ENCODE results near the gene ARHGAP28.

ARHGAP28 gene

DNA sequence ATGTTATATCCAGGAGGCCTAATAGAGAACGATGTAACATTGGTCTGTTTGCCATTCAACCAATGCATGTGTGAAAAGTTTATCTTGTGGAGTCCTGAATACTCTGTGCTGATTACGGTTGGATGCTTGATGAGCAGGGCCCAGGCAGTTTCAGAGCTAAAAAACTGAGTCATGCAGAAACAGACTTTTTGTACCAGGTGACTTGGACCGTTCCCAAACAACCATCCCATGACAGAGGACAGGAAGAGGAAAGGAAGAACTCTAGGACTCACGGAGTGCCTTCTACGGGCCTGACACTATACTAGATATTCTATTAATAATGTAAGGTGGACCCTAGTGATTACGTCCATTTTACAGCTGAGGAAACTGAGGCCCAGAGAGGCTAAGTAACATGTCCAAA lies 142.1 kb downstream of the ARHGAP28 start:
- TF ChIP-seq, protein P1, sequence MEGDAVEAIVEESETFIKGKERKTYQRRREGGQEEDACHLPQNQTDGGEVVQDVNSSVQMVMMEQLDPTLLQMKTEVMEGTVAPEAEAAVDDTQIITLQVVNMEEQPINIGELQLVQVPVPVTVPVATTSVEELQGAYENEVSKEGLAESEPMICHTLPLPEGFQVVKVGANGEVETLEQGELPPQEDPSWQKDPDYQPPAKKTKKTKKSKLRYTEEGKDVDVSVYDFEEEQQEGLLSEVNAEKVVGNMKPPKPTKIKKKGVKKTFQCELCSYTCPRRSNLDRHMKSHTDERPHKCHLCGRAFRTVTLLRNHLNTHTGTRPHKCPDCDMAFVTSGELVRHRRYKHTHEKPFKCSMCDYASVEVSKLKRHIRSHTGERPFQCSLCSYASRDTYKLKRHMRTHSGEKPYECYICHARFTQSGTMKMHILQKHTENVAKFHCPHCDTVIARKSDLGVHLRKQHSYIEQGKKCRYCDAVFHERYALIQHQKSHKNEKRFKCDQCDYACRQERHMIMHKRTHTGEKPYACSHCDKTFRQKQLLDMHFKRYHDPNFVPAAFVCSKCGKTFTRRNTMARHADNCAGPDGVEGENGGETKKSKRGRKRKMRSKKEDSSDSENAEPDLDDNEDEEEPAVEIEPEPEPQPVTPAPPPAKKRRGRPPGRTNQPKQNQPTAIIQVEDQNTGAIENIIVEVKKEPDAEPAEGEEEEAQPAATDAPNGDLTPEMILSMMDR (IDR thresholded peaks at IDR 0.05; ENCODE audit: extremely low read depth, missing control alignments), result no peak
- DNase-seq (ENCODE audit: low spot score), result no peak

DNA sequence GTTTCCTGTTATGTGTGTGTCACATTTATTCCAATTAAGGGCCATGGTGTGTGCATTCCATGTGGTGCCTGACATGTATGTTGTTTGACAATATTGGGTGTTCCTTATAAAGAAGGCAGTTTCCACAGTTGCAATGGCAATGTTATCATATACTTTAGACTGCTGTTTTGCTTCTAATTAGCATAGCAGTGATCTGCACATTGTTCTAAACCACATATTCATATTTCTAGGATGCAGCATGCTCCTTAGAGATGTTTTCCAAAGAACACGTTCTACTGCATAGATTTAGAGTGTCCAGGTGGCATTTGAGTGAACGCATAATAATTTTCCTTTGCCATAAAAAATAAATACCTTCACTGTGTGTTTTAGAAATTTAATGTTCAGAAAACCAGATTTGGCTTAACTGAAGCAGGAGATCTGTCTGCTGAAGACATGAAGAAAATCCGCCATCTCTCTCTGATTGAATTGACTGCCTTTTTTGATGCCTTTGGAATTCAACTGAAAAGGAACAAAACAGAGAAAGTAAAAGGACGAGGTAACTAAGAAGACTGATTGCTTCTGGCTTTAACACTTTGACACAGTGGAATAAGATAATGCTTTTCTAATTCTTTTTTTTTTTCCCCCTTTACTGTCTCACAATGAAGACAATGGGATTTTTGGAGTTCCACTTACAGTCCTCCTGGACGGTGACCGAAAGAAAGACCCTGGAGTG lies 143.7 kb downstream of the ARHGAP28 start:
- TF ChIP-seq, protein P1 (IDR thresholded peaks at IDR 0.05; ENCODE audit: extremely low read depth, missing control alignments), result no peak
- DNase-seq (ENCODE audit: low spot score), result no peak

DNA sequence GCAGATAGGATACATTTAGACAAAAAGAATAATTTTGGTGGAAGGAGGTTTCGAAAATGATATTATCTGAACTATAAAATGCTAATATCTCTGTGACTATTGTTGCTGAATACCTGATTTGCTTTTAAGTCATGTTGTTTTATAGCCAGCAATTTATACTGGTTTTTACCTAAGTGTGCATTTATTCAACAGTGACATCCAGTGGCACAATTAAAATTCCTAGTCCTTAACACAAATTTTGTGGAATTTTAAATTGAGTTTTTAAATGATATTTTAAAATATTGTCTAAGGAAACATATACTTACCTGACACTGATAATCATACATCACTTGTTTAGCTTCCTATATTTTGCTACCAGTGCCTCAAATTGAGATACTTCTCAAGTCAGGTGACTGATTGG lies 144.8 kb downstream of the ARHGAP28 start:
- no peak for DNase-seq (ENCODE audit: low spot score)
- TF ChIP-seq, protein P1 (IDR thresholded peaks at IDR 0.05; ENCODE audit: extremely low read depth, missing control alignments), result no peak

DNA sequence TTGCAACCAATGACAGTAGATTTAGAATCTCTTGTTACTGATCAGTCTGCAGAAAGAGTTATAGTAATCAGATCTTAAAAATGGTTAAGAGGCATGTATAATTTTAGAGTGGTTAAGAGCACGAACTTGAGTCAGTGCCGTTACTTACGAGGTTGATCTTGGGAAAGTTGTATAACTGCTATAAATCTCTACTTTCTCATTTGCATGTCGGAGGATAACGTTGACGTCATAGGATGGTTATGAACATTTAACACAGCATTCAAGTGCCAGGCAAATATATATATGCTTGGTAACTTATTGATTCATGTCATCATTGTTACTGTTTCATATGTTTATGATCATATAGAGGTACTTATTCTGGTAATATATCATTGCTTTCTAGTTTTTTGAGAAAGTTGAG lies 146.2 kb downstream of the ARHGAP28 start:
- TF ChIP-seq, protein P1 (IDR thresholded peaks at IDR 0.05; ENCODE audit: extremely low read depth, missing control alignments), result no peak
- DNase-seq (ENCODE audit: low spot score), result no peak

DNA sequence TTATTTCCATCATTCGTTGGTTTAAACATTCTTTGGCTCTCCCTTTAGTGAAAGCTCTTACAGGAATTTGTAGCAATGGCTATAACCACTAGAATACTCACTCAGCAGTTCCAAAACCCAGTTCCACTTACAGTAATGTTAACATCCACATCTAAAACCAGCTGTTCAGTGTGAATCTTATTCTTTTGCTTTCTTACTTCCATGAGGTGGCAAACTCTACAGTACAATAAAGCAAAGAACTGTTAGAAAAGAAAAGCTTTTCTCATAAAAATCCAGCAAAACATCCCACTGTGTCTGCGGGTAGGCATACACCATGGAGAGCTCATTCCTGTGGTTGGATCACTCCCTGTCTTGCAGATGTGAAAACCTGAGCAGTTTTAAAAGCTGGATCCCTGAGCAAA lies 147.1 kb downstream of the ARHGAP28 start:
- no peak for DNase-seq (ENCODE audit: low spot score)
- TF ChIP-seq, protein P1 (IDR thresholded peaks at IDR 0.05; ENCODE audit: extremely low read depth, missing control alignments), result no peak

DNA sequence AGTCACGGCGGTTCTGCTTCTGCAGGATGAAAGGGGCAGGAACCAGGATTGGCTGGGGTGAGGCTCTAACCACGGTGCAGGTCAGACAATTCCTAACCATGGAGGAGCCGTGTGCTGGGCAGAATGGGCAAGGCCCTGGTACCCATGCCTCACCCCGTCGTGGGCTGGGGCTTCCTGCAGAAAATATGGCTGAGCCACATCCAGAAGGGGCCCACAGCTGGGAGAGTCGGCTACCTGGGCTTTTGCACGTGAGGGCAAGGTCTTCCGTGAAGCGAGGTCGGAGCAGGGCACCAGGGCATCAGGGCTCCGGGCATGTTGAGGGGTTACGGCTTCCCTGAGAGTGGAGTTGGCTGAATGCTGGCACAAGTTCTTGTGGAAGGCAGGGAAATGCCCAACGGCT lies 147.8 kb downstream of the ARHGAP28 start:
- TF ChIP-seq, protein P1 (IDR thresholded peaks at IDR 0.05; ENCODE audit: extremely low read depth, missing control alignments), result no peak
- DNase-seq (ENCODE audit: low spot score), result no peak

DNA sequence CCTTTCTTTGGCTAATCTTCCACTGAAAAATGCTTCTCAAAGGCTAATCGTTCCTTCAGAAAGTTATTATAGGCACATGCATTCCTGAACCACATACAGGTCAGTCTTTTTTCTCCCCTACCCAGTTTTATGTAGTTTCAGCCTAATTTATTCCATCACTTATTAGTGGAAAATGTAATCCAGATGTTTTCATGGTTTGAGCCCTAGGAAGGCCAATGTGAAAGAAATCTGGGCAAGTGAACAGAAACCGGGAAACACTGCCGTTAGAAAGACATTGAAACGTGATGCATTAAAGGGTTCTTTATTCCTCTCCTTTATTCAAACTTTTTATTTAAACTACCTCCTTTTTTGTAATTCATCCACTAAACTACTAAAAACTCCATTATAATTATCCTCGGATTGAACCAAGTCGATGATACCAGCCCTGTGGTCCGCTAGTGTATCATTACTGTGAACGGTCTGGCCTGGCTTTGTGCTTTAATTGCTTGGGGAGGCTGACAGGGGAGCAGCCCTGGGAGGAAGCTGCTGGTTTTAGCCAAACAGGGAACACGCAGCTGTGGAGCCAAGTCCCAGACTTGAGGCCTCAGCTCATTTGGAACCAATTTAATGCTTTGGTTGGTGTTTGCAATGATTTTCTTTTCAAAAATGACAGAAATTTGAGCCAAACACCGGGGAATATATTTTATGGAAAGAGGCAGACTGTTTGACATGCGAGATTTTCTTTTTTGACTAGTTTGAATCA lies 149.2 kb downstream of the ARHGAP28 start:
- DNase-seq (ENCODE audit: low spot score), result no peak
- TF ChIP-seq, protein P1 (IDR thresholded peaks at IDR 0.05; ENCODE audit: extremely low read depth, missing control alignments), result no peak

Measured in GM20000 (cell line).